ENCODE measurements around the gene AQP12A.

DNA sequence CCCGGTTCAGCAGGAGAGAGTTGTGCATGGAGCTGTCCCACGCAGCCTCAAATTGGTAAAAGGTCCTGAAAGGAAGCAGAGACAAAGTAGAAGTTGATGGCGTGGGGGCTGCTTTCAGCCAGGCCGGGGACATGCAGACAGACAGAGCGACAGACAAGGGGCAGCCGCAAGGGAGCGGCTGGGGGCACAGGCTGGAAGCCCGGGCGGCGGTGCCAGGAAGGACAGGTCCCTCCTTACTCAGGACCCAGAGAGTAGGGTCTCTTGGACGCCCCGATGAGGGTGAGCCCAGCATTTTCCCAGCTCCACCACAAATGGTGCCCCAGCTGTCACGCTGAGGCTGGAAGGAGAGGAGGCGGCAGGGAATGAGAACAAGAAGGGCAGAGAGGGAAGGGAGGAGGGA lies 35.2 kb downstream of the AQP12A start:
- TF ChIP-seq, protein P1, sequence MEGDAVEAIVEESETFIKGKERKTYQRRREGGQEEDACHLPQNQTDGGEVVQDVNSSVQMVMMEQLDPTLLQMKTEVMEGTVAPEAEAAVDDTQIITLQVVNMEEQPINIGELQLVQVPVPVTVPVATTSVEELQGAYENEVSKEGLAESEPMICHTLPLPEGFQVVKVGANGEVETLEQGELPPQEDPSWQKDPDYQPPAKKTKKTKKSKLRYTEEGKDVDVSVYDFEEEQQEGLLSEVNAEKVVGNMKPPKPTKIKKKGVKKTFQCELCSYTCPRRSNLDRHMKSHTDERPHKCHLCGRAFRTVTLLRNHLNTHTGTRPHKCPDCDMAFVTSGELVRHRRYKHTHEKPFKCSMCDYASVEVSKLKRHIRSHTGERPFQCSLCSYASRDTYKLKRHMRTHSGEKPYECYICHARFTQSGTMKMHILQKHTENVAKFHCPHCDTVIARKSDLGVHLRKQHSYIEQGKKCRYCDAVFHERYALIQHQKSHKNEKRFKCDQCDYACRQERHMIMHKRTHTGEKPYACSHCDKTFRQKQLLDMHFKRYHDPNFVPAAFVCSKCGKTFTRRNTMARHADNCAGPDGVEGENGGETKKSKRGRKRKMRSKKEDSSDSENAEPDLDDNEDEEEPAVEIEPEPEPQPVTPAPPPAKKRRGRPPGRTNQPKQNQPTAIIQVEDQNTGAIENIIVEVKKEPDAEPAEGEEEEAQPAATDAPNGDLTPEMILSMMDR (IDR thresholded peaks at IDR 0.05), result no peak
- no peak for TF ChIP-seq KDM1A (IDR thresholded peaks at IDR 0.05; ENCODE audit: low read depth)
- TF ChIP-seq ESRRA (IDR thresholded peaks at IDR 0.05; ENCODE audit: borderline replicate concordance, low read length), result no peak
